HG03064 (cell line): ENCODE data around the gene ZNF408.

Experiments used
- ATAC-seq: cut with Tn5 transposase; IDR thresholded peaks from one replicate; pipeline ENCODE4 v1.9.1; 2021; ENCODE audit warnings: low read depth; ENCODE audit not compliant: unreplicated experiment

The ZNF408 gene

DNA sequence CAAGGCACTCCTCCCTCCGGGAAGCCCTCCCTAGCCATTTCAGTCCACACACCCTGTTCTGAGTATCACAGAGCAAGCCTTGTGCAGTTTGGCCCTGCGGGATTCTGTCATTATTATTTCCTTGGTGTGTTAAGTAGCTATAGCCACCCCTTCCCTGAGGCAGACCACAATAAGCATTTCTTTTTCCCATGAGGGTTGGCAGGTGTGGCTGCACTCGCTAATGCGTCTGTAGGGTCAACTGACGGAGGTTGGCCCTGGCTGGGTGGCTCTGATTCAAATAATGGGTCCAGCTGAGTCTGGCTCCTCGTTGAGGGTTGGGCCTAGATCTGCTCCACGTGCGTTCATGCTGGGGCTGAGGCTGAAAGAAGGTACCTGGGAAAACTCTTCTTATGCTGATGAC lies 23.3 kb downstream of the ZNF408 start:
- no peak for ATAC-seq

GRCh38 chr11:46725338-46726205 lies 24.7 kb downstream of the ZNF408 start:
- ATAC-seq = no peak

DNA sequence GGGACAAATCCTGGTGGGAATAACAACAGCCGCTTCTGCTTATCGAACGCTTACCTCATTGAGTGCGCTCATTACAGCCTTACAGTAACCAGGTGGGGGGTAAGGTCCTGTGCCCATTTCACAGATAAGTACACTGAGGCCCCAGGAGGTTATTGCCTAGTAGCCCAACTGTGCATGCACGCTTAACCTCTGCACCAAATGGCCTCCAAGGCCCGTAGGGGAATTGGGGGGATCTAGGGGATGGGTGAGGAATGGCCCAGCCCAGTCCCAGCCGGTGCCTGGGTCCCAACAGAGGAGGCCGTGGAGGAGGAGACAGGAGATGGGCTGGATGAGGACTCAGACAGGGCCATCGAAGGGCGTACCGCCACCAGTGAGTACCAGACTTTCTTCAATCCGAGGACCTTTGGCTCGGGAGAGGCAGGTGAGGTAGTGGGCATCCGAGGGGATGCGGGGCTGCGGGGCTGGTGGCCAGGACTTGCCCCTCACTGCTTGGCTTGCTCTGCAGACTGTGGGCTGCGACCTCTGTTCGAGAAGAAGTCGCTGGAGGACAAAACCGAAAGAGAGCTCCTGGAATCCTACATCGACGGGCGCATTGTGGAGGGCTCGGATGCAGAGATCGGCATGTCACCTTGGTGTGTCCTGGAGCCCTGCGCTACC lies 25.5 kb downstream of the ZNF408 start:
- ATAC-seq = no peak

DNA sequence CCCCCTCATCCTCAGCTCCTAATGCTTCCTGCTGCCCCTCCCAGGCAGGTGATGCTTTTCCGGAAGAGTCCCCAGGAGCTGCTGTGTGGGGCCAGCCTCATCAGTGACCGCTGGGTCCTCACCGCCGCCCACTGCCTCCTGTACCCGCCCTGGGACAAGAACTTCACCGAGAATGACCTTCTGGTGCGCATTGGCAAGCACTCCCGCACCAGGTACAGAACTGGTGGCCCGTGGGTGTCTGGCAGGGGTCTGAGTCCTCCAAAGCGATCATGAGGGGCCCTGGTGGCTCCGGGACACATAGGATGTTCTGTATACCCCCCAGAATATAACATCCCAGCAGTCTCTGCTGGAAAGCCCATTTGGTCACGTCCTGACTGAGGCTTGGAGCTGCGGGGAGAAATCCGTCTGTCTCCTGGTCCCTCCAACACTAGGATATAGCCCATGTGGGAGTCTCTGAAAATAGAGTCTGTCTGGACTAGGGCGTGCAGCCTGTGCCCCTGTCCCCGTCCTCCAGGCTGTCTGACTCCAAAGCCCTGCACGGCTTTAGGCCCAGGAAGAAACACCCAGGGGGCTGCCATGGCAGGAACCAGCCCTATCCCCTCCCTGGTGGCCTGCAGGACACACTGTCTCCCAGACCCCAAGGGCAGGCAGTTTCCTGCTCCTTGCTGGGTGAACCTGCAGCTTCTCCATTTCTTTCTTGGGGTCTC lies 27.3 kb downstream of the ZNF408 start:
- ATAC-seq = no peak

GRCh38 chr11:46728659-46729040 lies 27.8 kb downstream of the ZNF408 start:
- ATAC-seq = no peak

- ATAC-seq = no peak
Measured at GRCh38 chr11:46729110-46730027, 28.5 kb downstream of the ZNF408 start.

DNA sequence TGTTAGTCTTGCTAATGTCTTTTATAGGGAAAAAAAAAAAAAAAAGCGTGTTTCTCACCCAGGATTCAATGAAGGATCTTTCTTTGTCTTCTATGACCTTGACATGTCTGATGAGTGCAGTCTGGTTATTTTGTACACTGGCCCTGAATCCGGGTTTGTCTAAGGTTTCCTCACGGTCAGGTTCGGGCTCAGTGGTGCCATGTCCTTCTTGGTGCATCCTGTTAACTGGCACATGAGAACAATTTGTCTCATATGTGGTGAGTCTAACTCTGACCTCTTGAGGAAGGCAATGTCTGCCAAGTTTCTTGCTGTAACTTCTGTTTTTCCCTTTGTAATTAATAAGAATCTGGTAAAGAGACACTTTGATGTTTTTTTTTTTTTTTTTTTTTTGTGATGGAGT lies 30.7 kb downstream of the ZNF408 start:
- no peak for ATAC-seq

DNA sequence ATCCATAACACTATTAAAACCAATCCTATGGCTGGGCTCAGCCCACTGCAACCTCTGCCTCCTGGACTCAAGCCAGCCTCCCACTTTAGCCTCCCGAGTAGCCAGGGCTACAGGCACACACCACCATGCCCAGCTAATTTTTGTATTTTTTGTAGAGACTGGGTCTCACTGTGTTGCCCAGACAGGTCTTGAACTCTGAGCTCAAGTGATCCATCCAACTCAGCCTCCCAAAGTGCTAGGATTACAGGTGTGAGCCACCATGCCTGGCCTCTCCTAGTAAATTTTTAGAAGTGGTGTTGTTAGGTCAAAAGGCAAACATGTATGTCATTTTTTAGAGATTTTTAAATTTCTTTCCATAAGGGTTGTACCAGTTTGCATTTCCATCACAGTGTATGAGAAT lies 32.4 kb downstream of the ZNF408 start:
- no peak for ATAC-seq

GRCh38 chr11:46736146-46736545 lies 35.3 kb downstream of the ZNF408 start:
- ATAC-seq = no peak

GRCh38 chr11:46736615-46737014 lies 35.8 kb downstream of the ZNF408 start:
- no peak for ATAC-seq

DNA sequence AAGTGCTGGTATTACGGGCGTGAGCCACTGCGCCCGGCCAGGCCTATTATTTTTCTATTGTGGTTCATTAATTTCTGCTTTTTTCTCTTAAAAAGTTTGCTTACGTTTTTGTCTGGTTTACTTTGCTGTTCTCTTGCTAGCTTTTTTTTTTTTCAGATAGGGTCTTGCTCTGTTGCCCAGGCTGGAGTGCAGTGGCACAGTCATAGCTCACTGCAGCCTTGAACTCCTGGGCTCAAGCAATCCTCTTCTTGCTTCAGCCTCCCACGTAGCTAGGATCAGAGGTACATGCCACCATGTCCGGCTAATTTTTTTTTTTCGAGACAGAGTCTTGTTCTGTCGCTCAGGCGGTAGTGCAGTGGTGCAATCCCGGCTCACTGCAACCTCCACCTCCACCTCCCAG lies 36.9 kb downstream of the ZNF408 start:
- no peak for ATAC-seq

DNA sequence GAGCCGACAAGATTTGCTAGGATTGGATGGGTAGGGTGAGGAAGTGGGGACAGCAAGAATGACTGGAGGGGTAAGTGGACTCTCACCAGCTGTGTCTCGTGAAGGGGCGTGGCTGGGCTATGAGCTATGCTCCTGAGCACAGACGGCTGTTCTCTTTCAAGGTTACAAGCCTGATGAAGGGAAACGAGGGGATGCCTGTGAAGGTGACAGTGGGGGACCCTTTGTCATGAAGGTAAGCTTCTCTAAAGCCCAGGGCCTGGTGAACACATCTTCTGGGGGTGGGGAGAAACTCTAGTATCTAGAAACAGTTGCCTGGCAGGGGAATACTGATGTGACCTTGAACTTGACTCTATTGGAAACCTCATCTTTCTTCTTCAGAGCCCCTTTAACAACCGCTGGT lies 38.1 kb downstream of the ZNF408 start:
- ATAC-seq = no peak

DNA sequence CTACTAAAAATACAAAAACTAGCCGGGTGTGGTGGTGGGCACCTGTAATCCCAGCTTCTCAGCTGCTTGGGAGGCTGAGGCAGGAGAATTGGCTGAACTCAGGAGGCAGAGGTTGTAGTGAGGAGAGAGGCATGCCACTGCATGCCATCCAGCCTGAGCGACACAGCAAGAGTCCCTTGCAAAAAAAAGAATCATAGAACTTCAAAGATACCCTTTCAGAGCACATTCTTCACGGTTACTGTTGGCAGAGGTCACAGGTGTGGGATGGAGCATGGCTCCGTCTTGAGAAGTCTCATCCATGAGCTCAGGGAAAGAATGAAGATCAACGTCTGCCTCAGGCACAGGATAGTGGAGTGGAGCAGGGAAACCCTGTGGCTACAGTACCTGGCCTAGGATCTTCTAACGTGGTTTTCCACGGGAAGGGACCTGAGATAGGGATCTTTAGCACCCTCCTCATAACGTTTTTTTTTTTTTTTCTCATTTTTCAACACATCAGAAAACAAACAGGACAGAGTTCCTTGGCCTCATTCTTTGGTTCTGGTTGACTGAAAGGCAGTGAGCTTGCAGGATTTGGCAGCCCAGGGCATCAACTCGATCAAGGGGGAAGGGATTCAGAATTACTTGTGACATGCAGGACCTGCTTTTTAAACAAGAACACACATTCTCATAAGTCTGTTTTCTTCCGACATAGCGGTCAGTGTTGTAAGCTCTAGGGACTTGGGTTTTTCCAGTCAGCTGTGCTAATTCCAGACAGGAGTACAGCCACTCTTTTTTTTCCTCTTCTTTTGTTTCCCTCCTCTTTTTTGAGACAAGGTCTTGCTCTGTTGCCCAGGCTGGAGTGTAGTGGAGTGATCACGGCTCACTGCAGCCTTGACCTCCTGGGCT lies 41.0 kb downstream of the ZNF408 start:
- ATAC-seq = no peak

GRCh38 chr11:46743043-46743442 lies 42.2 kb downstream of the ZNF408 start:
- ATAC-seq = no peak

- no peak for ATAC-seq
Measured at GRCh38 chr11:46743693-46744339, 43.0 kb downstream of the ZNF408 start.

DNA sequence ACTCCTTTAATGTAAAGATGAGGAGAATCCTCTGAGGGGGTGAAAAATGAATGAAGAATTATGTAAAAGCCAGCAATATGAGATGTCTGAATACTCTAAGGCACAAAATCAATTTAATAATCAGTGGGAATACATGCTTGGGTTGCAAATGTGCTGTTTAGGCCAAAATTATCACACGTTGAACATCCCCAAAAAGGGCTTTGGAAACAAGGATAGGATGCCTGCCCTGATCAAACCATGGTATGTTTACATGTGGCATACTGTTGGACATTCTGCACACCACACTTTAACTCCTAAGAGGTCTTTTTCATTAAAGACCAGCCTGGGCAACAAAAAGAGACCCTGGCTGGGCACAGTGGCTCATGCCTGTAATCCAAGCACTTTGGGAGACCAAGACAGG lies 44.5 kb downstream of the ZNF408 start:
- ATAC-seq = no peak

- no peak for ATAC-seq
Measured at GRCh38 chr11:46745995-46746394, 45.2 kb downstream of the ZNF408 start.

GRCh38 chr11:46747150-46747549 lies 46.3 kb downstream of the ZNF408 start:
- ATAC-seq = no peak
